ENCODE measurements around the gene NAA10.

Gene NAA10

GRCh38 chrX:153970357-153971123, 35.7 kb upstream of the NAA10 start:
- in situ Hi-C loops (cut with MboI; ENCODE audit: low sequenced_read_pairs, unreplicated experiment) = no loop called here
- no peak for TF ChIP-seq CTCF (IDR thresholded peaks at IDR 0.05; ENCODE audit: borderline replicate concordance, control extremely low read depth, extremely low read depth, insufficient read depth, missing control alignments)
- DNase-seq (ENCODE audit: low spot score) = peak; percentile 64

- no peak for TF ChIP-seq CTCF (IDR thresholded peaks at IDR 0.05; ENCODE audit: borderline replicate concordance, control extremely low read depth, extremely low read depth, insufficient read depth, missing control alignments)
These were observed 35.1 kb upstream of the NAA10 start for GRCh38 chrX:153969904-153970356.

DNA sequence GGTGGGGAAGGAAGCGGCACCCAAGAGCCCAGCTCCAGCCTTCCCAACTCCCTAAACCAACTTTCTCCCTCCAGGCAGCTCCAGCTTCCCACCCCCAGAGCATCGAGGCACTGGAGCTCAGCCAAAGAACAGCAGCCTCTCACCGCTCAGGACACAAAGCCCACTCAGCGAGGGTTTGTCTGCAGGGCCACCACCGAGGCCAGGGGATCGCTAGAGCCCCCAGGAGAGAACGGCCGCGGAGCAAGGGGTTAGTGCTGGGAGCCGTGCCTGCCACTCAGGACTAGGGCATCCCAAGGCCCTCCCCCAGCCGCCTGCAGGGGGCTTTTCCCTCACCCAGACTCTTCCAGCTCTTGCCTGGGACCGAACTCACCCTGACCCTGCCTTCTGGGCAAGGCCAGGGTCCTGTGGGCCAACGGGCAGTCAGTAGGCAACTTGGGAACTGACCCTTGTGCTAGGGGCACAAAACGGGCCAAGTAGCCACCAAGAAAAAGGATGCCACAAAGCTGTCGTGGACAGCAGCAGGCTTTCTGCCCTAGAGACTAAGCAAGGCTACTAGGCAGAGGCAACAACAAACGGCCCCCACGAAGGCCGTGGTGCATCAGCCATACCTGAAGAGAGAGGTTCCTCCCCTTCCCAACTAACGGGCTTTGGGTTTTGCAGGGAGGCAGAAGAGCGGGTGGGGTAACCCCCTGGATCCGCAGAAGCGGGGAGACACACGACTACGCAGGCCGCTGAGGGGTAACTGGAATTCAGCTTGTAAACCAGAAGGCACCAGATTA, 34.5 kb upstream of the NAA10 start:
- in situ Hi-C loops (cut with MboI; ENCODE audit: low sequenced_read_pairs, unreplicated experiment) = no loop called here
- DNase-seq (ENCODE audit: low spot score) = no peak

More at GRCh38 chrX:153969904-153970356, 35.1 kb upstream of the NAA10 start:
- no peak for DNase-seq (ENCODE audit: low spot score)
- in situ Hi-C loops (cut with MboI; ENCODE audit: low sequenced_read_pairs, unreplicated experiment) = no loop called here

GRCh38 chrX:153968754-153969124, 33.9 kb upstream of the NAA10 start:
- DNase-seq (ENCODE audit: low spot score) = no peak
- in situ Hi-C loops (cut with MboI; ENCODE audit: low sequenced_read_pairs, unreplicated experiment) = no loop called here
- TF ChIP-seq CTCF (IDR thresholded peaks at IDR 0.05; ENCODE audit: borderline replicate concordance, control extremely low read depth, extremely low read depth, insufficient read depth, missing control alignments) = peak; percentile 32

More for the DNA sequence above, 34.5 kb upstream of the NAA10 start:
- TF ChIP-seq CTCF (IDR thresholded peaks at IDR 0.05; ENCODE audit: borderline replicate concordance, control extremely low read depth, extremely low read depth, insufficient read depth, missing control alignments) = no peak

GRCh38 chrX:153968255-153968654, 33.4 kb upstream of the NAA10 start:
- DNase-seq (ENCODE audit: low spot score) = no peak
- TF ChIP-seq CTCF (IDR thresholded peaks at IDR 0.05; ENCODE audit: borderline replicate concordance, control extremely low read depth, extremely low read depth, insufficient read depth, missing control alignments) = no peak
- in situ Hi-C loops (cut with MboI; ENCODE audit: low sequenced_read_pairs, unreplicated experiment) = no loop called here

GRCh38 chrX:153967536-153968224, 32.8 kb upstream of the NAA10 start:
- in situ Hi-C loops (cut with MboI; ENCODE audit: low sequenced_read_pairs, unreplicated experiment) = no loop called here
- TF ChIP-seq CTCF (IDR thresholded peaks at IDR 0.05; ENCODE audit: borderline replicate concordance, control extremely low read depth, extremely low read depth, insufficient read depth, missing control alignments) = no peak
- DNase-seq (ENCODE audit: low spot score) = no peak

Data from GM13976 (cell line).